Stomach (tissue), 4 donors: ENCODE results near the gene ZFP14.

Experiments
- CTCF ChIP-seq, 7 experiments: fragments of 450-650 bp in 4 of 7; fragments of 200-600 bp in 3 of 7; sonication (generic) in 3 of 7; IDR thresholded peaks; one replicate each; pipeline ENCODE4 v1.5.1; 2016 to 2019; ENCODE audit warnings: antibody characterized with exemption in 7 of 7, control low read depth in 2 of 7, mild to moderate bottlenecking in 1 of 7
- EP300 ChIP-seq: sonication (generic); formaldehyde crosslinking; IDR thresholded peaks from one replicate; pipeline ENCODE4 v1.6.1; 2017; ENCODE audit warnings: antibody characterized with exemption
- POLR2A ChIP-seq, 4 donors: fragments of 450-650 bp; IDR thresholded peaks; one replicate each; pipeline ENCODE4 v1.6.1; 2016; ENCODE audit warnings: antibody characterized with exemption in 4 of 4, control low read depth in 2 of 4, mild to moderate bottlenecking in 1 of 4, moderate library complexity in 1 of 4
- POLR2AphosphoS5 ChIP-seq, 3 donors: sonication (generic); formaldehyde crosslinking; IDR thresholded peaks; one replicate each; pipeline ENCODE4 v1.6.1; 2016; ENCODE audit warnings: antibody characterized with exemption in 3 of 3

GRCh38 chr19:36423925-36424324 is 44.9 kb upstream of the ZFP14 start:
- TF ChIP-seq CTCF (IDR thresholded peaks at IDR 0.05) (no peak), POLR2A (IDR thresholded peaks at IDR 0.05) (no peak), POLR2AphosphoS5 (IDR thresholded peaks at IDR 0.05) (no peak), EP300 (no peak)
